HEK293 (cell line): Measurements from ENCODE around the gene LARP1.

Source experiments
- CTCF ChIA-PET: fragments of 350-600 bp; formaldehyde crosslinking; extraction: SDS; loops from one replicate; lab custom pipeline; 2021; ENCODE audit warnings: antibody characterized with exemption; lab: Yijun Ruan, JAX
- POLR2A ChIA-PET: fragments of 300-600 bp; formaldehyde crosslinking; extraction: SDS; loops from one replicate; lab custom pipeline; 2020; ENCODE audit warnings: antibody characterized with exemption, inconsistent platforms; lab: Yijun Ruan, JAX
- H3K27ac ChIP-seq: fragments of 200-500 bp; sonication (Bioruptor generic); 2 replicates; pipeline ENCODE4 v1.5.1; 2014; ENCODE audit warnings: low read depth, low read length, control low read depth, inconsistent platforms; ENCODE audit errors: extremely low read depth
- H3K36me3 ChIP-seq, 2 experiments: fragments of 200-500 bp in 1 of 2; sonication (Bioruptor generic) in 1 of 2; 1 replicate in 1 of 2; 2 replicates in 1 of 2; pipeline ENCODE4 v1.5.1; 2014 to 2017; ENCODE audit warnings: inconsistent platforms in 2 of 2, low read length in 2 of 2; ENCODE audit not compliant: control insufficient read depth in 2 of 2, insufficient read depth in 1 of 2
- H3K4me1 ChIP-seq: fragments of 200-500 bp; sonication (Bioruptor generic); 2 replicates; pipeline ENCODE4 v1.5.1; 2014; ENCODE audit warnings: mild to moderate bottlenecking, low read length, inconsistent platforms; ENCODE audit not compliant: control insufficient read depth, insufficient read depth
- H3K4me3 ChIP-seq: 2 replicates; pipeline ENCODE4 v1.5.1; 2011; ENCODE audit warnings: low read depth, mild to moderate bottlenecking, control low read depth, low read length, moderate library complexity
- H3K9me3 ChIP-seq: fragments of 200-500 bp; sonication (Bioruptor generic); 2 replicates; pipeline ENCODE4 v1.5.1; 2014; ENCODE audit warnings: low read depth, low read length, inconsistent platforms; ENCODE audit not compliant: control insufficient read depth, insufficient read depth
- GLI2 ChIP-seq: fragments of 450-650 bp; formaldehyde crosslinking; IDR thresholded peaks from 2 replicates; pipeline ENCODE4; 2017; ENCODE audit warnings: missing biosample characterization, missing genetic modification characterization, low read depth, borderline replicate concordance
- MYNN ChIP-seq: fragments of 450-650 bp; formaldehyde crosslinking; IDR thresholded peaks from 2 replicates; pipeline ENCODE4 v1.5.1; 2016; ENCODE audit warnings: missing biosample characterization, missing genetic modification characterization, borderline replicate concordance
- SCRT2 ChIP-seq: fragments of 450-650 bp; formaldehyde crosslinking; IDR thresholded peaks from 2 replicates; pipeline ENCODE4 v1.5.1; 2016; ENCODE audit warnings: missing biosample characterization, missing genetic modification characterization
- WT1 ChIP-seq: fragments of 450-650 bp; formaldehyde crosslinking; IDR thresholded peaks from 2 replicates; pipeline ENCODE4 v1.5.1; 2016; ENCODE audit warnings: missing biosample characterization, missing genetic modification characterization
- ZBTB49 ChIP-seq: fragments of 450-650 bp; formaldehyde crosslinking; IDR thresholded peaks from 2 replicates; pipeline ENCODE4 v1.5.1; 2016; ENCODE audit warnings: missing biosample characterization, missing genetic modification characterization, low read depth
- ZBTB6 ChIP-seq: fragments of 450-650 bp; formaldehyde crosslinking; IDR thresholded peaks from 2 replicates; pipeline ENCODE4 v1.5.1; 2017; ENCODE audit warnings: missing biosample characterization, missing genetic modification characterization
- ZEB2 ChIP-seq: fragments of 450-650 bp; formaldehyde crosslinking; IDR thresholded peaks from 2 replicates; pipeline ENCODE4 v1.5.1; 2016; ENCODE audit warnings: missing biosample characterization, missing genetic modification characterization
- ZNF148 ChIP-seq: fragments of 450-650 bp; formaldehyde crosslinking; IDR thresholded peaks from 2 replicates; pipeline ENCODE4 v1.5.0; 2017; ENCODE audit warnings: missing biosample characterization, missing genetic modification characterization, borderline replicate concordance
- ZNF169 ChIP-seq: fragments of 450-650 bp; formaldehyde crosslinking; IDR thresholded peaks from 2 replicates; pipeline ENCODE4 v1.5.1; 2016; ENCODE audit warnings: missing biosample characterization, missing genetic modification characterization
- ZNF23 ChIP-seq: fragments of 450-650 bp; formaldehyde crosslinking; IDR thresholded peaks from 2 replicates; pipeline ENCODE4 v1.5.1; 2016; ENCODE audit warnings: missing biosample characterization, missing genetic modification characterization, borderline replicate concordance
- ZNF510 ChIP-seq: fragments of 450-650 bp; formaldehyde crosslinking; IDR thresholded peaks from 2 replicates; pipeline ENCODE4 v1.5.1; 2018; ENCODE audit warnings: mild to moderate bottlenecking, missing genetic modification characterization, missing biosample characterization; ENCODE audit not compliant: insufficient replicate concordance
- ZNF561 ChIP-seq: fragments of 450-650 bp; IDR thresholded peaks from 2 replicates; pipeline ENCODE4 v1.5.1; 2018; ENCODE audit warnings: missing biosample characterization, missing genetic modification characterization, borderline replicate concordance
- ZNF610 ChIP-seq: fragments of 450-650 bp; formaldehyde crosslinking; IDR thresholded peaks from 2 replicates; pipeline ENCODE4 v1.5.1; 2016; ENCODE audit warnings: missing biosample characterization, missing genetic modification characterization, borderline replicate concordance
- ZNF654 ChIP-seq: fragments of 450-650 bp; formaldehyde crosslinking; IDR thresholded peaks from 2 replicates; pipeline ENCODE4 v1.5.1; 2016; ENCODE audit warnings: low read depth, missing biosample characterization, missing genetic modification characterization
- ZNF660 ChIP-seq: fragments of 450-650 bp; IDR thresholded peaks from 2 replicates; pipeline ENCODE4 v1.5.1; 2018; ENCODE audit warnings: missing biosample characterization, mild to moderate bottlenecking, missing genetic modification characterization
- ZNF707 ChIP-seq: fragments of 450-650 bp; formaldehyde crosslinking; IDR thresholded peaks from 2 replicates; pipeline ENCODE4 v1.5.1; 2016; ENCODE audit warnings: missing biosample characterization, missing genetic modification characterization
- ZNF768 ChIP-seq: fragments of 450-650 bp; formaldehyde crosslinking; IDR thresholded peaks from 2 replicates; pipeline ENCODE4 v1.5.1; 2018; ENCODE audit warnings: missing biosample characterization, mild to moderate bottlenecking, missing genetic modification characterization
- TF ChIP-seq, protein P1 (sequence below): fragments of 450-650 bp; formaldehyde crosslinking; IDR thresholded peaks from 2 replicates; pipeline ENCODE4 v1.5.1; 2016; ENCODE audit warnings: missing biosample characterization, missing genetic modification characterization

LARP1 gene

GRCh38 chr5:154709368-154710305 is 45.5 kb upstream of the LARP1 start:
- no peak for TF ChIP-seq WT1 (tag by site-specific recombination)
- 0 out of 2 replicates have a peak, but pooled peaks have one; percentile 40 for TF ChIP-seq ZNF610 (tag by site-specific recombination)
- H3K27ac ChIP-seq: no peak overlapping the region
- ChIA-PET POLR2A (interaction anchor here (0.6 kb wide), 1 partner anchor 53 kb away, joined by 6 read pairs; no protein-coding TSS in a partner anchor), CTCF (no interaction called here)
- H3K4me1 ChIP-seq: peaks cover 3% of the 10 kb centered on the region; the same call in 1 of the 2 replicates
- no peaks in the 10 kb centered on the region for H3K36me3 ChIP-seq
- no peak overlapping the region for H3K4me3 ChIP-seq
- no peaks in the 10 kb centered on the region for H3K9me3 ChIP-seq

- TF ChIP-seq ZNF660 (tag by site-specific recombination) (no peak), ZNF768 (tag by site-specific recombination) (peak; percentile 75; the same call in 1 of the 2 replicates), SCRT2 (0 out of 2 replicates have a peak, but pooled peaks have one; percentile 28)
- ChIA-PET CTCF (no interaction called here), POLR2A (no interaction called here)
- Histone ChIP-seq H3K4me3 (no peak overlapping the region), H3K9me3 (no peaks in the 10 kb centered on the region), H3K4me1 (peaks cover 3% of the 10 kb centered on the region; the same call in 1 of the 2 replicates), H3K36me3 (no peaks in the 10 kb centered on the region), H3K27ac (no peak overlapping the region)
Observed at GRCh38 chr5:154712518-154713437, 42.4 kb upstream of the LARP1 start.

GRCh38 chr5:154713615-154714125 is 41.5 kb upstream of the LARP1 start:
- H3K9me3 ChIP-seq: no peaks in the 10 kb centered on the region
- no peaks in the 10 kb centered on the region for H3K36me3 ChIP-seq
- H3K4me1 ChIP-seq: peaks cover 3% of the 10 kb centered on the region; the same call in 1 of the 2 replicates
- CTCF ChIA-PET: interaction anchor here (0.6 kb wide), 1 partner anchor 15 kb away, joined by 3 read pairs; no protein-coding TSS in a partner anchor
- POLR2A ChIA-PET: interaction anchor here (0.6 kb wide), 1 partner anchor 20 kb away, joined by 5 read pairs; no protein-coding TSS in a partner anchor
- no peak overlapping the region for H3K27ac ChIP-seq
- H3K4me3 ChIP-seq: no peak overlapping the region
- TF ChIP-seq ZNF561 (tag by site-specific recombination): no peak
- TF ChIP-seq ZNF654 (tag by site-specific recombination): no peak
- TF ChIP-seq MYNN: no peak
- no peak for TF ChIP-seq ZNF169 (tag by site-specific recombination)
- TF ChIP-seq ZBTB49 (tag by site-specific recombination): no peak
- no peak for TF ChIP-seq ZNF707 (tag by site-specific recombination)
- TF ChIP-seq, protein P1, sequence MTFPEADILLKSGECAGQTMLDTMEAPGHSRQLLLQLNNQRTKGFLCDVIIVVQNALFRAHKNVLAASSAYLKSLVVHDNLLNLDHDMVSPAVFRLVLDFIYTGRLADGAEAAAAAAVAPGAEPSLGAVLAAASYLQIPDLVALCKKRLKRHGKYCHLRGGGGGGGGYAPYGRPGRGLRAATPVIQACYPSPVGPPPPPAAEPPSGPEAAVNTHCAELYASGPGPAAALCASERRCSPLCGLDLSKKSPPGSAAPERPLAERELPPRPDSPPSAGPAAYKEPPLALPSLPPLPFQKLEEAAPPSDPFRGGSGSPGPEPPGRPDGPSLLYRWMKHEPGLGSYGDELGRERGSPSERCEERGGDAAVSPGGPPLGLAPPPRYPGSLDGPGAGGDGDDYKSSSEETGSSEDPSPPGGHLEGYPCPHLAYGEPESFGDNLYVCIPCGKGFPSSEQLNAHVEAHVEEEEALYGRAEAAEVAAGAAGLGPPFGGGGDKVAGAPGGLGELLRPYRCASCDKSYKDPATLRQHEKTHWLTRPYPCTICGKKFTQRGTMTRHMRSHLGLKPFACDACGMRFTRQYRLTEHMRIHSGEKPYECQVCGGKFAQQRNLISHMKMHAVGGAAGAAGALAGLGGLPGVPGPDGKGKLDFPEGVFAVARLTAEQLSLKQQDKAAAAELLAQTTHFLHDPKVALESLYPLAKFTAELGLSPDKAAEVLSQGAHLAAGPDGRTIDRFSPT (tag by site-specific recombination): no peak
- TF ChIP-seq GLI2: no peak
- TF ChIP-seq ZNF148: no peak
- no peak for TF ChIP-seq ZNF510
- TF ChIP-seq ZNF610 (tag by site-specific recombination): no peak
- no peak for TF ChIP-seq ZNF23 (tag by site-specific recombination)
- no peak for TF ChIP-seq ZEB2 (tag by site-specific recombination)
- TF ChIP-seq ZBTB6 (tag by site-specific recombination): no peak
